ENCODE measurements around the gene TYW3. TPM values are rescaled to one million over a fixed set of nuclear protein-coding genes. Genes with fewer than 3 reads are reported as not detected.

The TYW3 gene
- total and polyA plus RNA-seq, 3 donors from 2014 or later, result 12.7 to 15.4 (median 15.4) TPM

DNA sequence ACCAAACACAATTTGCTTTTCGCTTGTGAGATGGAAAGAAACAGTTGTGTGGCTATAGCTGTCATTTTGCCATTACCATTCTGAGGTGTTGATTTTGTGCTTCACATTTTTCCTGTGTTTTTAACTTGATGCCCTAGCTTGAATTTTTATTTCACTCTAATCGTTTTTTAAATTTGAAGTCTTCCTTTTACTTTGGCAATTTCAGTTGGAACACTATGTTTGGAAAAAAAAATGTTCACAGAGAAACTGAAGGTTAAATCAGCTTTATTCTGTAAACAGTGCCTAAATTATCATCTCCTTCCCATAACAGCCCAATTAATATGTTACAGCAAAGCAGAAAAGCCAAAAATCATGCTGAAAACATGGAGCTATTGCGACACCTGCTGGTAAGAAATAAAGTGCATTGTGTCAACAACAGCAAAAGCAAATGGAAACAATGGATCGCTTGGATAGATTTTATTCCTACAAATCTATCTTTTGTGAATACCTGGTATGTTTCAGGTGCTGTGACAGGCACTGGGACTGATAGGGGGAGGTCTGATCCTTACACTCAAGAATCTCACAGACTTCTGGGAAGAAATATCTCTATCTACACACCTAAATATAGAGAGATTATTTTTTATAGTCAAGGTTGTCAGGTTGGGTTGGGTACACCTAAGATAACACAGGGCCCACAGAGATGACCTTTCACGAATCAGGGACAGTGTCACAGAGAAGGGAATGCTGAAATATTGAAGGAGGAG, 43.2 kb upstream of the TYW3 start:
- TF ChIP-seq POLR2A (IDR thresholded peaks at IDR 0.05) (no peak), CTCF (IDR thresholded peaks at IDR 0.05) (peak; percentile 81 to 87 (median 83))
- H3K27ac ChIP-seq, result peak overlapping the region; percentile 15 to 50
- 22 to 23% methylated on average over 5 of the region's 5 CpGs for WGBS, 2 donors
- peaks cover 6% of the 10 kb centered on the region for H3K4me1 ChIP-seq
- H3K9me3 ChIP-seq, result no peaks in the 10 kb centered on the region
- no peak overlapping the region for H3K4me3 ChIP-seq
- peak; percentile 78 for DNase-seq
- no peaks in the 10 kb centered on the region for H3K27me3 ChIP-seq
- no peaks in the 10 kb centered on the region for H3K36me3 ChIP-seq (ENCODE audit: low read depth, missing control alignments)
- intact Hi-C loops (cut with DNase I; ENCODE audit: low total_unique reads), result no loop called here

GRCh38 chr1:74690364-74690696, 42.6 kb upstream of the TYW3 start:
- peak overlapping the region; percentile 15 to 50 for H3K27ac ChIP-seq
- no peak for TF ChIP-seq POLR2A (IDR thresholded peaks at IDR 0.05)
- no peak for TF ChIP-seq CTCF (IDR thresholded peaks at IDR 0.05)
- H3K4me1 ChIP-seq, result peaks cover 6% of the 10 kb centered on the region
- intact Hi-C loops (cut with DNase I; ENCODE audit: low total_unique reads), result no loop called here
- no peaks in the 10 kb centered on the region for H3K27me3 ChIP-seq
- 2 to 37% methylated on average over 2 of the region's 2 CpGs for WGBS, 2 donors
- no peak overlapping the region for H3K4me3 ChIP-seq
- no peak for DNase-seq
- H3K36me3 ChIP-seq (ENCODE audit: low read depth, missing control alignments), result no peaks in the 10 kb centered on the region
- H3K9me3 ChIP-seq, result no peaks in the 10 kb centered on the region

GRCh38 chr1:74690909-74691308, 42.0 kb upstream of the TYW3 start:
- 81% methylated on average over 4 of the region's 4 CpGs for WGBS, 2 donors
- TF ChIP-seq POLR2A (IDR thresholded peaks at IDR 0.05) (no peak), CTCF (IDR thresholded peaks at IDR 0.05) (no peak)
- H3K9me3 ChIP-seq, result no peaks in the 10 kb centered on the region
- no peak for DNase-seq
- intact Hi-C loops (cut with DNase I; ENCODE audit: low total_unique reads), result no loop called here
- H3K4me1 ChIP-seq, result peaks cover 6% of the 10 kb centered on the region
- H3K27me3 ChIP-seq, result no peaks in the 10 kb centered on the region
- H3K27ac ChIP-seq, result no peak overlapping the region
- no peaks in the 10 kb centered on the region for H3K36me3 ChIP-seq (ENCODE audit: low read depth, missing control alignments)
- H3K4me3 ChIP-seq, result no peak overlapping the region

DNA sequence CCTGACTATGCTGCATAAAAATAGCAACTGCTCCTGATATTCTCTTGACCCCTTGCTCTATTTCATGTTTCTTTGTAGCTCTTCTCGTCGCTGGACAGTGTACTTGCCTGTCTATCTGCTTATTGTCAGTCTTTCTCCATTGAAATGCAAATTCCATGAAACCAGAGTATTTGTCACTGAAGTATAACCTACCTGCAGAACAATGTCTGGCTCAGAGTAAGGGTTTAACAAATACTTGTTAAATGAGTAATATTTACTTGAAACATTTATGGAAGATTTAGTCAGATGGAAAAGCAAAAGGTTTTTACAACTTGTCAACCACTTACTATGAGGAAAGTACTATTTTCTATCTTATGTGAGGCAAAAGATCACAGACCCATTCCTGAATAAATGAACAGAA, 39.5 kb upstream of the TYW3 start:
- WGBS, 2 donors, result 56 to 73% methylated on average over 2 of the region's 2 CpGs
- H3K36me3 ChIP-seq (ENCODE audit: low read depth, missing control alignments), result no peaks in the 10 kb centered on the region
- intact Hi-C loops (cut with DNase I; ENCODE audit: low total_unique reads), result no loop called here
- no peak overlapping the region for H3K27ac ChIP-seq
- TF ChIP-seq CTCF (IDR thresholded peaks at IDR 0.05) (no peak), POLR2A (IDR thresholded peaks at IDR 0.05) (no peak)
- H3K27me3 ChIP-seq, result no peaks in the 10 kb centered on the region
- no peak for DNase-seq
- H3K4me3 ChIP-seq, result no peak overlapping the region
- peaks cover 6% of the 10 kb centered on the region for H3K4me1 ChIP-seq
- no peaks in the 10 kb centered on the region for H3K9me3 ChIP-seq

DNA sequence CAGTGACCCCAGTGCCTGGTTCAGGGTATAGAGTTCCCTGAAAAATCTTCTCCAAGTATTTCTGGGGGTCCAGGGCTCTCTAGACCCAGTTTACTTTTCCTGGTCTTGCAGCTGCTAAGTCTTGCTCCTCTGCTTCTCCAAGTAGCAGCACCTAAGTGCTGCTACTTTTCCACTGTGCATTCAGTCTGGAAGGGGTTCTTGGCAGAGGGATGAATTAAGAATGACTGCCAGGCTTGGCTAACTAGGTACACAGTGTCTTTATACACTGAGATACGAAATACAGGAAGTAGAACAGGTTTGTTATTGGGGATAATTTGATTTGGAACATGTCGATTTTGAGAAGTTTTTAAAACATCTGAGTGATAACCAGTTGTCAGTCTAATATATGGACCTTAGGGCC, 35.1 kb upstream of the TYW3 start:
- Histone ChIP-seq H3K36me3 (ENCODE audit: low read depth, missing control alignments) (no peaks in the 10 kb centered on the region), H3K27ac (no peak overlapping the region), H3K27me3 (no peaks in the 10 kb centered on the region), H3K9me3 (no peaks in the 10 kb centered on the region), H3K4me1 (no peaks in the 10 kb centered on the region), H3K4me3 (no peak overlapping the region)
- WGBS, 2 donors, result 22 to 45% methylated on average over 2 of the region's 2 CpGs
- DNase-seq, result no peak
- intact Hi-C loops (cut with DNase I; ENCODE audit: low total_unique reads), result no loop called here
- TF ChIP-seq CTCF (IDR thresholded peaks at IDR 0.05) (no peak), POLR2A (IDR thresholded peaks at IDR 0.05) (no peak)
